Upper lobe of right lung (tissue), 1 donor: ENCODE results near the gene SERPINB3. TPM values are rescaled to one million over a fixed set of nuclear protein-coding genes. Genes with fewer than 3 reads are reported as not detected.

ENCODE experiments used
- ATAC-seq: fragments of 200-7000 bp; cut with Tn5 transposase; one replicate; pipeline ENCODE4 v1.9.1; 2020; ENCODE audit warnings: mild to moderate bottlenecking, moderate library complexity
- DNase-seq: peaks from one replicate; pipeline ENCODE4 v3.0.0-alpha.2; 2020
- H3K27ac ChIP-seq: fragments of 200-600 bp; one replicate; pipeline ENCODE4 v1.8.0; 2022
- H3K27me3 ChIP-seq: fragments of 200-600 bp; one replicate; pipeline ENCODE4 v1.8.0; 2022; ENCODE audit warnings: mild to moderate bottlenecking
- H3K36me3 ChIP-seq: fragments of 200-600 bp; one replicate; pipeline ENCODE4 v1.8.0; 2022
- H3K4me1 ChIP-seq: fragments of 200-600 bp; one replicate; pipeline ENCODE4 v1.8.0; 2022
- H3K4me3 ChIP-seq: fragments of 200-600 bp; one replicate; pipeline ENCODE4 v1.8.0; 2022; ENCODE audit warnings: mild to moderate bottlenecking
- H3K9me3 ChIP-seq: fragments of 200-600 bp; one replicate; pipeline ENCODE4 v1.8.0; 2022
- intact Hi-C: fragments of 100-400 bp; cut with DNase I; formaldehyde crosslinking; loops from one replicate; pipeline ENCODE4 v1.11.0; 2022
- total RNA-seq: library from RNA; stranded (reverse); fragmentation: NEBNext Ultra II Directional; extraction: Animal tissue kit (Norgen Biotek cat#: 25700); gene quantifications from one replicate; pipeline ENCODE4 v1.2.1, GENCODE V29; 2021
- TF ChIP-seq, protein P1 (sequence below): fragments of 200-600 bp; IDR thresholded peaks from one replicate; pipeline ENCODE4 v1.8.0; 2022; ENCODE audit warnings: antibody characterized with exemption
- donor health status: DM: no; HTN: yes; CAD: no; lungs with severe emphysema.

The SERPINB3 gene
- total RNA-seq, 1 donor from 2014 or later, result not detected

DNA sequence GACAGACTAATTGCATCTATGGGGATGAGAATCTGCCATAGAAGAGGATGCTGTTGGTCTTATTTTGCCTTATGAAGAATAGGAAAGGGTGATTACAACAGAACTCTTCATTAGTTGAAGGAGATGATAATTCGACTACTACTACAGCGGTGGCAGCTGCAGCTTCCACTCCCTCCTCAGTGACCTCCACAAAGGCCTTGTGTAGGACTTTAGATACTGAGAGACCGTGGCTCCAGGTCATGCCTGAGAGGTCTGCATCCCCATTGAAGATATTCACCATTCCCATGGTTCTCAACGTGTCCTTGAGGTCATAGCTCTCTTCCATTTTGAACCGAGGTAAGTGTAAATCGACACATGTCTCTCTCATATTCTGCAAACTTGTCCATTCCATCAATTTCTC is 24.0 kb downstream of the SERPINB3 start:
- no peak overlapping the region for H3K4me3 ChIP-seq
- no peaks in the 10 kb centered on the region for H3K4me1 ChIP-seq
- ATAC-seq, result no peak
- DNase-seq, result no peak
- no peaks in the 10 kb centered on the region for H3K9me3 ChIP-seq
- no peaks in the 10 kb centered on the region for H3K36me3 ChIP-seq
- H3K27me3 ChIP-seq, result no peaks in the 10 kb centered on the region
- intact Hi-C loops, result no loop called here
- no peak overlapping the region for H3K27ac ChIP-seq
- TF ChIP-seq, protein P1, sequence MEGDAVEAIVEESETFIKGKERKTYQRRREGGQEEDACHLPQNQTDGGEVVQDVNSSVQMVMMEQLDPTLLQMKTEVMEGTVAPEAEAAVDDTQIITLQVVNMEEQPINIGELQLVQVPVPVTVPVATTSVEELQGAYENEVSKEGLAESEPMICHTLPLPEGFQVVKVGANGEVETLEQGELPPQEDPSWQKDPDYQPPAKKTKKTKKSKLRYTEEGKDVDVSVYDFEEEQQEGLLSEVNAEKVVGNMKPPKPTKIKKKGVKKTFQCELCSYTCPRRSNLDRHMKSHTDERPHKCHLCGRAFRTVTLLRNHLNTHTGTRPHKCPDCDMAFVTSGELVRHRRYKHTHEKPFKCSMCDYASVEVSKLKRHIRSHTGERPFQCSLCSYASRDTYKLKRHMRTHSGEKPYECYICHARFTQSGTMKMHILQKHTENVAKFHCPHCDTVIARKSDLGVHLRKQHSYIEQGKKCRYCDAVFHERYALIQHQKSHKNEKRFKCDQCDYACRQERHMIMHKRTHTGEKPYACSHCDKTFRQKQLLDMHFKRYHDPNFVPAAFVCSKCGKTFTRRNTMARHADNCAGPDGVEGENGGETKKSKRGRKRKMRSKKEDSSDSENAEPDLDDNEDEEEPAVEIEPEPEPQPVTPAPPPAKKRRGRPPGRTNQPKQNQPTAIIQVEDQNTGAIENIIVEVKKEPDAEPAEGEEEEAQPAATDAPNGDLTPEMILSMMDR, result no peak

- no peak overlapping the region for H3K4me3 ChIP-seq
- no peak for ATAC-seq
- intact Hi-C loops, result no loop called here
- no peaks in the 10 kb centered on the region for H3K27me3 ChIP-seq
- DNase-seq, result no peak
- H3K36me3 ChIP-seq, result no peaks in the 10 kb centered on the region
- TF ChIP-seq, protein P1, result no peak
- no peaks in the 10 kb centered on the region for H3K4me1 ChIP-seq
- H3K27ac ChIP-seq, result no peak overlapping the region
- H3K9me3 ChIP-seq, result peaks cover 12% of the 10 kb centered on the region
These were observed 33.9 kb downstream of the SERPINB3 start for GRCh38 chr18:63627819-63628218.

DNA sequence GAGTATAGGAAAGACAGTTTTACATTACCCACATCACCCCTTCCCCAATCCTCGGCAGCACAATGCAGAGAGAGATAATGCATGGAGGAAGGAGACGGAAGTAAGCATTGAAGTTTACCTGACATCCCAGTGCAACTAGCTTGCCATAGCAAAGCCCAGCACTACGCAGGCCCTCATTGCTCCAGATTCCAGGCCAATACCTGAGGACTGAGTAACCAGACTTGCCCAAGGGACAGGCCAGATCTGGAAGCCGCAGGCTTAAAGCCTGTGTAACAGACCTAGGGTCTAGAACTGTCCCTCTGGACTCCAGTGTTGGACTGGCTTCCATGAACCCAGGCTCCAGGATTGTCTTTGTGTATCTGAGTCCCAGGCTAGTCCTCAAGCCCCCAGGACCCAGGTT is 35.3 kb downstream of the SERPINB3 start:
- TF ChIP-seq, protein P1, result no peak
- DNase-seq (no peak), ATAC-seq (no peak)
- no peak overlapping the region for H3K4me3 ChIP-seq
- H3K4me1 ChIP-seq, result no peaks in the 10 kb centered on the region
- H3K9me3 ChIP-seq, result peaks cover 12% of the 10 kb centered on the region
- H3K36me3 ChIP-seq, result no peaks in the 10 kb centered on the region
- H3K27me3 ChIP-seq, result no peaks in the 10 kb centered on the region
- no peak overlapping the region for H3K27ac ChIP-seq
- intact Hi-C loops, result no loop called here

GRCh38 chr18:63624863-63625262 is 36.8 kb downstream of the SERPINB3 start:
- ATAC-seq (no peak), DNase-seq (no peak)
- no peaks in the 10 kb centered on the region for H3K27me3 ChIP-seq
- TF ChIP-seq, protein P1, result no peak
- no peaks in the 10 kb centered on the region for H3K36me3 ChIP-seq
- H3K4me3 ChIP-seq, result no peak overlapping the region
- intact Hi-C loops, result no loop called here
- H3K4me1 ChIP-seq, result no peaks in the 10 kb centered on the region
- H3K27ac ChIP-seq, result no peak overlapping the region
- peaks cover 12% of the 10 kb centered on the region for H3K9me3 ChIP-seq

- Histone ChIP-seq H3K36me3 (no peaks in the 10 kb centered on the region), H3K4me1 (no peaks in the 10 kb centered on the region), H3K9me3 (peaks cover 6% of the 10 kb centered on the region), H3K27ac (no peak overlapping the region), H3K4me3 (no peak overlapping the region), H3K27me3 (no peaks in the 10 kb centered on the region)
- DNase-seq (no peak), ATAC-seq (no peak)
- TF ChIP-seq, protein P1, result no peak
- intact Hi-C loops, result no loop called here
These were observed 42.0 kb downstream of the SERPINB3 start for GRCh38 chr18:63619661-63620060.

DNA sequence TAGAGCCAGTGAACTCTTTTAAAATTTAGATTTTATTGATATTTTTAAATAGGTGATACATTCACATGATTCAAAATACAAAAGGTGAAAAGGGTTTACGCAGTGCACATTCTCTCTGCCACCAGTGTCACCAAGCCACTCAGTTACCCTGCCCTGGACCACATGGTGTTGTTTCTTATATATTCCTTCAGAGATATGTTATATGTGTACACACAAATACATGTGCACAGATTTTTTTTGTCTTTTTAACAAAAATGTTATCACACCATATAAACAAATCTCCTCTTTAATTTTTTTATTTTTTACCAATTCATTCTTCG is 43.8 kb downstream of the SERPINB3 start:
- intact Hi-C loops, result no loop called here
- ATAC-seq, result no peak
- no peaks in the 10 kb centered on the region for H3K9me3 ChIP-seq
- no peak for DNase-seq
- H3K36me3 ChIP-seq, result no peaks in the 10 kb centered on the region
- H3K27me3 ChIP-seq, result no peaks in the 10 kb centered on the region
- TF ChIP-seq, protein P1, result no peak
- H3K27ac ChIP-seq, result no peak overlapping the region
- H3K4me3 ChIP-seq, result no peak overlapping the region
- no peaks in the 10 kb centered on the region for H3K4me1 ChIP-seq
